Neural cell (in vitro differentiated cells): ENCODE measurements around the gene TOX2. TPM values are rescaled to one million over a fixed set of nuclear protein-coding genes. Genes with fewer than 3 reads are reported as not detected.

Experiments used
- H2AFZ ChIP-seq: fragments of 200-600, 300-800 bp; sonication (generic), shearing (Covaris generic); 2 replicates; pipeline ENCODE4 v1.6.0; 2014; ENCODE audit warnings: low read depth, mild to moderate bottlenecking, antibody characterized with exemption, low read length, moderate library complexity
- H3F3A ChIP-seq: fragments of 200-600 bp; shearing (Covaris generic); 2 replicates; pipeline ENCODE4 v1.6.1; 2016; ENCODE audit warnings: mild to moderate bottlenecking, moderate library complexity, mixed read lengths, antibody characterized with exemption, low read length; ENCODE audit not compliant: insufficient read depth, poor library complexity, severe bottlenecking
- H3K27ac ChIP-seq: fragments of 200-600, 300-800 bp; sonication (generic), shearing (Covaris generic); 2 replicates; pipeline ENCODE4 v1.5.1; 2014; ENCODE audit warnings: mild to moderate bottlenecking, low read length, moderate library complexity
- H3K27me3 ChIP-seq: fragments of 300-800, 200-600 bp; sonication (generic), shearing (Covaris generic); 2 replicates; pipeline ENCODE4 v1.6.0; 2014; ENCODE audit warnings: mild to moderate bottlenecking, low read depth, low read length, moderate library complexity; ENCODE audit not compliant: insufficient read depth
- H3K36me3 ChIP-seq: fragments of 300-800, 200-600 bp; sonication (generic), shearing (Covaris generic); 2 replicates; pipeline ENCODE4 v1.5.1; 2014; ENCODE audit warnings: mild to moderate bottlenecking, antibody characterized with exemption, low read length, moderate library complexity; ENCODE audit not compliant: insufficient read depth
- H3K4me2 ChIP-seq: fragments of 300-800, 200-600 bp; sonication (generic), shearing (Covaris generic); 2 replicates; pipeline ENCODE4 v1.6.0; 2014; ENCODE audit warnings: mild to moderate bottlenecking, low read length
- H3K4me3 ChIP-seq: fragments of 300-800, 200-600 bp; sonication (generic), shearing (Covaris generic); 2 replicates; pipeline ENCODE4 v1.5.1; 2014; ENCODE audit warnings: mild to moderate bottlenecking, low read length, moderate library complexity
- H3K79me2 ChIP-seq: fragments of 200-600 bp; shearing (Covaris generic); replicated peaks from 2 replicates; pipeline ENCODE4 v1.6.0; 2014; ENCODE audit warnings: mild to moderate bottlenecking, low read length, moderate library complexity; ENCODE audit not compliant: insufficient read depth
- H3K9ac ChIP-seq: fragments of 300-800, 200-600 bp; sonication (generic), shearing (Covaris generic); 2 replicates; pipeline ENCODE4 v1.6.1; 2016; ENCODE audit warnings: mild to moderate bottlenecking, low read length, mixed read lengths
- H3K9me2 ChIP-seq: fragments of 200-600 bp; shearing (Covaris generic); 2 replicates; pipeline ENCODE4 v1.6.1; 2016; ENCODE audit warnings: mild to moderate bottlenecking, low read length, mixed read lengths; ENCODE audit not compliant: insufficient read depth
- H3K9me3 ChIP-seq: fragments of 200-600, 300-800 bp; sonication (generic), shearing (Covaris generic); 2 replicates; pipeline ENCODE4 v1.6.1; 2016; ENCODE audit warnings: mild to moderate bottlenecking, mixed run types, low read length, moderate library complexity, mixed read lengths
- H4K20me1 ChIP-seq: fragments of 200-600 bp; shearing (Covaris generic); 2 replicates; pipeline ENCODE4 v1.6.1; 2016; ENCODE audit warnings: mild to moderate bottlenecking, mixed run types; ENCODE audit not compliant: insufficient read depth
- EP300 ChIP-seq: fragments of 450-650 bp; conservative IDR thresholded peaks from 2 replicates; pipeline ENCODE4 v1.6.1; 2014; ENCODE audit warnings: antibody characterized with exemption, mild to moderate bottlenecking, moderate library complexity; ENCODE audit not compliant: poor library complexity, severe bottlenecking
- EZH2 ChIP-seq: fragments of 200-600, 300-800 bp; shearing (Covaris generic), sonication (generic); IDR thresholded peaks from 2 replicates; pipeline ENCODE4 v1.6.1; 2014; ENCODE audit warnings: antibody characterized with exemption, low read length, borderline replicate concordance, mild to moderate bottlenecking; ENCODE audit not compliant: insufficient read depth, poor library complexity, severe bottlenecking
- MXI1 ChIP-seq: fragments of 450-650 bp; conservative IDR thresholded peaks from 2 replicates; pipeline ENCODE4 v1.6.1; 2014; ENCODE audit warnings: antibody characterized with exemption, mild to moderate bottlenecking; ENCODE audit not compliant: poor library complexity, severe bottlenecking
- POLR2AphosphoS5 ChIP-seq: IDR thresholded peaks from 2 replicates; pipeline ENCODE4 v1.6.1; 2012
- RAD21 ChIP-seq: fragments of 450-650 bp; conservative IDR thresholded peaks from 2 replicates; pipeline ENCODE4 v1.6.1; 2014; ENCODE audit warnings: antibody characterized with exemption, mild to moderate bottlenecking, moderate library complexity
- SMC3 ChIP-seq: fragments of 450-650 bp; conservative IDR thresholded peaks from 2 replicates; pipeline ENCODE4 v1.6.1; 2014; ENCODE audit warnings: antibody characterized with exemption, mild to moderate bottlenecking, moderate library complexity; ENCODE audit not compliant: poor library complexity
- TAF1 ChIP-seq: IDR thresholded peaks from 2 replicates; pipeline ENCODE4 v1.6.1; 2012; ENCODE audit warnings: low read depth
- polyA plus RNA-seq: library from polyadenylated mRNA; depleted of rRNA; stranded (reverse); fragments of >200 nt; gene quantifications from 2 replicates; pipeline ENCODE4 v1.2.3, GENCODE V29; 2014
- TF ChIP-seq, protein P1 (sequence below): fragments of 450-650 bp; IDR thresholded peaks from 2 replicates; pipeline ENCODE4 v1.5.1; 2014; ENCODE audit warnings: antibody characterized with exemption, mild to moderate bottlenecking, moderate library complexity; ENCODE audit not compliant: poor library complexity, severe bottlenecking
- TF ChIP-seq, protein P2 (sequence below): IDR thresholded peaks from 2 replicates; pipeline ENCODE4 v1.6.1; 2012; ENCODE audit warnings: borderline replicate concordance

The TOX2 gene
- polyA plus RNA-seq, 1 donor from 2014 or later, result 0.89 TPM

GRCh38 chr20:44039741-44040140, 125.1 kb downstream of the TOX2 start:
- Histone ChIP-seq H3K4me3 (no peak overlapping the region), H2AFZ (no peak overlapping the region), H3F3A (no peaks in the 10 kb centered on the region), H4K20me1 (no peaks in the 10 kb centered on the region), H3K9me2 (no peaks in the 10 kb centered on the region), H3K79me2 (no peaks in the 10 kb centered on the region), H3K9ac (no peak overlapping the region), H3K27ac (no peak overlapping the region), H3K27me3 (no peaks in the 10 kb centered on the region), H3K9me3 (no peaks in the 10 kb centered on the region), H3K4me2 (no peak overlapping the region), H3K36me3 (no peaks in the 10 kb centered on the region)
- no peak for TF ChIP-seq EP300

DNA sequence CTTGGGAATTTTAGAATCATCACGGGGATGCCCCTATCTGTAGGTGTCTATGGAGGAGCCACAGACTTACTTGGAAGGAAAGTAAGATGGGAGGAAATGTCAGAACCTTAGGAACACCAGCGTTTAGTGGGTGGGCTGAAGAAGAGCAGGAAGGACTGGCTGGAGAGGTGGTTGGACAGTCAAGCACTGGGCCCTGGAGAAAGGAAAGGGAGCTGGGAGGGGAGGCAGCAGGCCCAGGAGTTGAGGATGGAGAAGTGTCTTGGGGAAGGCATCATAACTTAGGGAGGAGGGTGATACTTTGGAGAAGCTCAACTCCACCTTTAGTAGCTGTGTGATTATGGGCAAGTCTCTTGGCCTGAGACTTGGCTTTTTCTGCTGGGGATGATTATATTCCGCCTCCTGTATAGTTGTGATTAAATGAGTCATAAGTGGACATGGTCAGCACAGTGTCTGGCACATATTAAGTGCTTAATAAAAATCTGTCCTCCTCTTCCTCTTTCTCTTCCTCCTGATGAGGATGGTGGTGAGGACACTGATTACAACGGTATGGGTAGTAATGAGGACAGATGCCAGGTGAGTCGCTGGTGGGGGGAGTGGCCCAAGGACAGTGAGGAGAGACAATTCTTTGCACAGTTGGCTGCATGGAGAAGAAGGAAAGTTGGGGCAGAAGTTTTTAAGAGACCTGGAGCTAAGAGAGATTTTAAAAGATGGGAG, 125.7 kb downstream of the TOX2 start:
- Histone ChIP-seq H3K79me2 (no peaks in the 10 kb centered on the region), H3K36me3 (no peaks in the 10 kb centered on the region), H3K4me3 (no peak overlapping the region), H3K4me2 (no peak overlapping the region), H3K9me3 (no peaks in the 10 kb centered on the region), H3K27ac (no peak overlapping the region), H3K27me3 (no peaks in the 10 kb centered on the region), H3K9ac (no peak overlapping the region), H3F3A (no peaks in the 10 kb centered on the region), H4K20me1 (no peaks in the 10 kb centered on the region), H2AFZ (no peak overlapping the region), H3K9me2 (no peaks in the 10 kb centered on the region)
- TF ChIP-seq TAF1 (no peak), SMC3 (no peak), MXI1 (no peak), POLR2AphosphoS5 (no peak), RAD21 (no peak), EP300 (no peak), EZH2 (no peak)
- TF ChIP-seq, protein P1, sequence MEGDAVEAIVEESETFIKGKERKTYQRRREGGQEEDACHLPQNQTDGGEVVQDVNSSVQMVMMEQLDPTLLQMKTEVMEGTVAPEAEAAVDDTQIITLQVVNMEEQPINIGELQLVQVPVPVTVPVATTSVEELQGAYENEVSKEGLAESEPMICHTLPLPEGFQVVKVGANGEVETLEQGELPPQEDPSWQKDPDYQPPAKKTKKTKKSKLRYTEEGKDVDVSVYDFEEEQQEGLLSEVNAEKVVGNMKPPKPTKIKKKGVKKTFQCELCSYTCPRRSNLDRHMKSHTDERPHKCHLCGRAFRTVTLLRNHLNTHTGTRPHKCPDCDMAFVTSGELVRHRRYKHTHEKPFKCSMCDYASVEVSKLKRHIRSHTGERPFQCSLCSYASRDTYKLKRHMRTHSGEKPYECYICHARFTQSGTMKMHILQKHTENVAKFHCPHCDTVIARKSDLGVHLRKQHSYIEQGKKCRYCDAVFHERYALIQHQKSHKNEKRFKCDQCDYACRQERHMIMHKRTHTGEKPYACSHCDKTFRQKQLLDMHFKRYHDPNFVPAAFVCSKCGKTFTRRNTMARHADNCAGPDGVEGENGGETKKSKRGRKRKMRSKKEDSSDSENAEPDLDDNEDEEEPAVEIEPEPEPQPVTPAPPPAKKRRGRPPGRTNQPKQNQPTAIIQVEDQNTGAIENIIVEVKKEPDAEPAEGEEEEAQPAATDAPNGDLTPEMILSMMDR, result no peak
- TF ChIP-seq, protein P2, sequence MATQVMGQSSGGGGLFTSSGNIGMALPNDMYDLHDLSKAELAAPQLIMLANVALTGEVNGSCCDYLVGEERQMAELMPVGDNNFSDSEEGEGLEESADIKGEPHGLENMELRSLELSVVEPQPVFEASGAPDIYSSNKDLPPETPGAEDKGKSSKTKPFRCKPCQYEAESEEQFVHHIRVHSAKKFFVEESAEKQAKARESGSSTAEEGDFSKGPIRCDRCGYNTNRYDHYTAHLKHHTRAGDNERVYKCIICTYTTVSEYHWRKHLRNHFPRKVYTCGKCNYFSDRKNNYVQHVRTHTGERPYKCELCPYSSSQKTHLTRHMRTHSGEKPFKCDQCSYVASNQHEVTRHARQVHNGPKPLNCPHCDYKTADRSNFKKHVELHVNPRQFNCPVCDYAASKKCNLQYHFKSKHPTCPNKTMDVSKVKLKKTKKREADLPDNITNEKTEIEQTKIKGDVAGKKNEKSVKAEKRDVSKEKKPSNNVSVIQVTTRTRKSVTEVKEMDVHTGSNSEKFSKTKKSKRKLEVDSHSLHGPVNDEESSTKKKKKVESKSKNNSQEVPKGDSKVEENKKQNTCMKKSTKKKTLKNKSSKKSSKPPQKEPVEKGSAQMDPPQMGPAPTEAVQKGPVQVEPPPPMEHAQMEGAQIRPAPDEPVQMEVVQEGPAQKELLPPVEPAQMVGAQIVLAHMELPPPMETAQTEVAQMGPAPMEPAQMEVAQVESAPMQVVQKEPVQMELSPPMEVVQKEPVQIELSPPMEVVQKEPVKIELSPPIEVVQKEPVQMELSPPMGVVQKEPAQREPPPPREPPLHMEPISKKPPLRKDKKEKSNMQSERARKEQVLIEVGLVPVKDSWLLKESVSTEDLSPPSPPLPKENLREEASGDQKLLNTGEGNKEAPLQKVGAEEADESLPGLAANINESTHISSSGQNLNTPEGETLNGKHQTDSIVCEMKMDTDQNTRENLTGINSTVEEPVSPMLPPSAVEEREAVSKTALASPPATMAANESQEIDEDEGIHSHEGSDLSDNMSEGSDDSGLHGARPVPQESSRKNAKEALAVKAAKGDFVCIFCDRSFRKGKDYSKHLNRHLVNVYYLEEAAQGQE, result no peak
